GM18868 (cell line): ENCODE data around the gene ARL11.
"Not testable (repeated sequence)": the region's sequence is repeated elsewhere in the genome, so short reads cannot be mapped to it uniquely, and the experiment has no call there.

Source experiments
- ATAC-seq: cut with Tn5 transposase; IDR thresholded peaks from one replicate; pipeline ENCODE4 v1.9.1; 2021; ENCODE audit warnings: mild to moderate bottlenecking, moderate library complexity; ENCODE audit not compliant: unreplicated experiment

ARL11 gene

GRCh38 chr13:49627831-49628652 is at the start of gene ARL11:
Gene ARL11 (plus strand): TSS chr13:49628507. CDS start chr13:49630448, 1,941 bp downstream.
- ATAC-seq, result peak; percentile 93

GRCh38 chr13:49579501-49579900 is 48.8 kb upstream of the ARL11 start:
- ATAC-seq, result no peak

- ATAC-seq, result no peak
These were observed 47.2 kb upstream of the ARL11 start for GRCh38 chr13:49580980-49581680.

- peak; percentile 16 for ATAC-seq
These were observed 43.5 kb upstream of the ARL11 start for GRCh38 chr13:49584771-49585182.

- ATAC-seq, result peak; percentile 92
These were observed 42.8 kb upstream of the ARL11 start, which contains the start of gene RCBTB1 for GRCh38 chr13:49585220-49586157. Gene RCBTB1 (minus strand): TSS chr13:49585558. CDS start chr13:49567279, 18,279 bp downstream.

DNA sequence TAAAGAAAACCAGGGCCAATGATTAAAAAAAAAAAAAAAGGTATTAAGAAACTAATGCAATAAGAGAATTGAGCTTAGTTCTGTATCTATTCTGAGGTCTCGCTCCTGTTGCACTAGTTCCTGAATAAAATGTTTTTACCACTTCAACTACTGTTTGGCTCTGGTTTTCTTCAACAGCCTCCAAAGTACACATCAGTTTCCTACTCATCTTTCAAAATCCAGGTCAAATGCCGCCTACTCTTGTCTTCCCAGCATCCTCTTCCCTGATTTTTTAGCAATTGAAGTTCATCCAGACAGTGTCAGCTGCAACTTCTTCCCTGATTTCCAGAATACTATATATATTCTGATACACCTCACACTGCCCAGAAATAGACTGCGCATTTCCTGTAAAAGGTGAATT is 41.6 kb upstream of the ARL11 start:
- no peak for ATAC-seq

GRCh38 chr13:49587311-49587847 is 40.9 kb upstream of the ARL11 start:
- no peak for ATAC-seq

GRCh38 chr13:49590714-49591113 is 37.6 kb upstream of the ARL11 start:
- ATAC-seq, result not testable (repeated sequence)

DNA sequence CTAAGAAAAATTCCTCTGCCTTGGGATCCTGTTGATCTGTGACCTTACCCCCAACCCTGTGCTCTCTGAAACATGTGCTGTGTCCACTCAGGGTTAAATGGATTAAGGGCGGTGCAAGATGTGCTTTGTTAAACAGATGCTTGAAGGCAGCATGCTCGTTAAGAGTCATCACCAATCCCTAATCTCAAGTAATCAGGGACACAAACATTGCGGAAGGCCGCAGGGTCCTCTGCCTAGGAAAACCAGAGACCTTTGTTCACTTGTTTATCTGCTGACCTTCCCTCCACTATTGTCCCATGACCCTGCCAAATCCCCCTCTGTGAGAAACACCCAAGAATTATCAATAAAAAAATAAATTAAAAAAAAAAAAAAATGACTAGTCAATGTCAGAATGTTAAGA is 34.4 kb upstream of the ARL11 start:
- not testable (repeated sequence) for ATAC-seq

DNA sequence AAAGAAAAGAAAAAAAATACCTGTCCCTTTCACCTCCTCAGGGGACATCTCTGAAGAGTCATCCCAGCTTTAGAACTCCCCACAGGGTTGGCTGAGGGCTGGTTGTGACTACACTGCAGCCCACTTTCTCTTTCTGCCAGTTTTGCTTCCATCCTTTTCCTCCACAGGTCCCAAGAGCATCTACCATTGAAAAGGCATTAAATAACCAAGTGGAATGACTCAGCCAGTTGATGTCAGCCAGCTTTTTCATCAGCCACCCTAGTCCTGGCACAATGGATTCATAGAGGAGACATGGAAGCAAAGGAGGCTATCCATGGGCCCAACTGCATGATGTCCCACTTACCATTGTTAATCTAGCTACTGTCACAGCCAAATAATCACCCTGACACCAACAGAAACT is 33.7 kb upstream of the ARL11 start:
- ATAC-seq, result no peak

GRCh38 chr13:49596221-49596620 is 32.1 kb upstream of the ARL11 start:
- ATAC-seq, result no peak

- ATAC-seq, result no peak
These were observed 31.2 kb upstream of the ARL11 start for GRCh38 chr13:49597043-49597641.

GRCh38 chr13:49602005-49602404 is 26.3 kb upstream of the ARL11 start:
- ATAC-seq, result no peak

DNA sequence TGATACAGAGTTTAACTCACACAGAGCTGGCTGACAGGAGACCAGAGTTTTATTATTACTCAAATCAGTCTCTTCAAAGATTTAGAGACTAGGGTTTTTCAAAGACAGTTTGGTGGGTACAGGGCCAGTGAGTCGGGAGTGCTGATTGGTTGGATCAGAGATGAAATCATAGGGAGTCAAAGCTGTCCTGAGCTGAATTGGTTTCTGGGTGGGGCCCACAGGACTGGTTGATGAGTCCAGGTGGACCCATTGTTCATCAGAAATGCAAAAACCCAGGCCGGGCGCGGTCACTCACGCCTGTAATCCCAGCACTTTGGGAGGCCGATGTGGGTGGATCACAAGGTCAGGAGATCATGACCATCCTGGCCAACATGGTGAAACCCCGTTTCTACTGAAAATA is 25.7 kb upstream of the ARL11 start:
- ATAC-seq, result not testable (repeated sequence)

DNA sequence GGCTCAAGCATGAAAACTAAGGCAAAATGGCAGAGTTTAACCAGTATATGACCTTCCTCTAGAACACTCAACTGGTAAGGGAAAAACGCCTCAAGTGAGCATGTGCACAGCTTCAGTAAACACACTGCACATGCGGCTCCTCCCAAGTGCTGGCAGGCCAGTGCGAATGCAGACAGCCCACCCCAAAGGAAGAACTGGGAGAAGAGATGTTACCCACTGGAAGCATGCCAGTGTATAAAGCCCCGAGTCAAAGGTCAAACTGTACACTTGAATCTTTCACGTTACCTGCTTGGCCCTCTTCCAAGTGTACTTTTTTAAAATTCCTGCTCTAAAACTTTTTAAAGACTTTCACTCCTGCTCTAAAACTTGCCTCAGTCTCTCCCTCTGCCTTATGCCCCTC is 23.7 kb upstream of the ARL11 start:
- ATAC-seq, result no peak

DNA sequence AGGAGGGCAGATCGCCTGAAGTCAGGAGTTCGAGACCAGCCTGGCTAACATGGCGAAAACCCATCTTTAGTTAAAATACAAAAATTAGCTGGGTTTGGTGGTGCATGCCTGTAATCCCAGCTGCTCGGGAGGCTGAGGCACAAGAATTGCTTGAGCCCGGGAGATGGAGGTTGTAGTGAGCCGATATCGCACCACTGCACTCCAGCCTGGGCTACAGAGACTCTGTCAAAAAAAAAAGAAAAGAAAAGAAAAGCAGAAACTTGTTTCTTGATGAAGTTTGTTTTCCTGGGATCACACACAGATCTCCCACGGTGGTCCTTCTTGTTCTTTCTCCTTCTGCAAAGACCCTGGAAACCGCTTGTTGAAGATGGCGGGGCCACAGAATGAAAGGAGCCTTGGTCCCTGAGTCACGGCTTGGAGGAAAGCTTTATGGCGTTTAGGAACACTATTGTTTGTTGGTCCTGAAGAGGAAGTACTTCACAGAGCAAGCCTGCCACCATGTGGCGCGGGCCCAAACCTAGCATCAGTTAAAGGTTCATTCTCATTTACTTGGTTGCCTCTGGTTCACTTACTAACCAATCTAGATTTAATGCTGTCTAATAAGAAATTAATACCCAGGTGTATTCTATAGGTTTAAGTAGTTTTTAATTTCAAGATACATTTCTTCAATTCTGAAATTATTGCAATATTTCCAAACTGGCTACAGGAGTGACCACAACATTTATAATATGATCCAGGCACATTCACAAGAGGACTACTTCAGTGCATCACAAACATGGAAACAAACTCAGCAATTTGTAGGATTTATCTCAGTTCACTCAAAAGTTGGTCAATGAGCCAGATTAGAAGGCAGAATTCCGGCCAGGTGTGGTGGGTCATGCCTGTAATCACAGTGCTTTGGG is 21.3 kb upstream of the ARL11 start:
- peak; percentile 88 for ATAC-seq

GRCh38 chr13:49607761-49608160 is 20.5 kb upstream of the ARL11 start:
- no peak for ATAC-seq

DNA sequence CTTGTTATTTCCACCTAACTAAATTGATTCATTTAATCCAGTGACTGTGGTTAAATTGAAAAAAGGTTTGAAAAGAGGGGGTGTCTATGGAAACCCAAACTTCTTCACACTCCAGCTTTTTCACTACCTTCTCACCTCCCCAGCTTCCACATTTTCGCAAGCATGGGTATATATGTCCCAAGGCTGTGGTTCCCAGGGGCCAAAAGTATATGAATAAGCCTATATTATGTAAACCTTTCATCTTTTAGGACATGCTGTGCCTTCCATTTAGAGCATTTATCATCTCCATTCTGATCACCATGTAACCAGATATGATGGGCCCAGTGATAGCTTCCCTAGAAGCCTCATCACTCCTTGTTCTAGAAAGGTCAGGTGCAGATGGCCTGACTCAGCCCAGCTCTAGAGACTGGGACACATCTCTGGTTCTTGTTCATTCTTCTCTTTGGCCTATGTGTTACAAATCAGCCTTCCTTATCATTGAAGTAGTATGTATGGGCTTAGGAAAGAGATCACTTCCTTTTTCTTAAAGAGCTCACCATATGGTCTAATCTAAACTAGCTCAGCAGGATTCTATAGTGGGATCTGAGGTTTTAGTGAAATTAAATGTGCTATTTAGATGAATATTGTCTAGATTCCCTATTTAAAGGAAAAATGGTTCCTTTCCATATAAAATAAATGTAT is 19.5 kb upstream of the ARL11 start:
- ATAC-seq, result peak; percentile 54

GRCh38 chr13:49610176-49610575 is 18.1 kb upstream of the ARL11 start:
- no peak for ATAC-seq
